ENCODE measurements around the gene COX19. TPM values are rescaled to one million over a fixed set of nuclear protein-coding genes. Genes with fewer than 3 reads are reported as not detected.

The COX19 gene
- polyA plus RNA-seq, 3 donors = 7.4 to 15.0 (median 7.6) TPM

- Histone ChIP-seq H3K4me3 (replicated peaks in 1 of 3; ENCODE audit: low read depth in 2 of 3, low read length in 3 of 3) (no peak overlapping the region), H3K4me1 (ENCODE audit: control insufficient read depth in 1 of 2, insufficient read depth in 2 of 2, low read length in 2 of 2) (peaks cover 39 to 67% of the 10 kb centered on the region in 2 donors), H3K27ac (ENCODE audit: low read depth in 1 of 2, low read length in 2 of 2) (no peak overlapping the region), H3K9ac (ENCODE audit: insufficient read depth, low read length, poor library complexity, severe bottlenecking) (no peak overlapping the region), H3K9me3 (replicated peaks in 1 of 2; ENCODE audit: control insufficient read depth in 1 of 2, insufficient read depth in 1 of 2, low read length in 2 of 2) (no peaks in the 10 kb centered on the region), H3K27me3 (ENCODE audit: control insufficient read depth in 2 of 2, insufficient read depth in 2 of 2, low read length in 2 of 2) (no peaks in the 10 kb centered on the region), H3K36me3 (replicated peaks in 1 of 2; ENCODE audit: control insufficient read depth in 1 of 2, insufficient read depth in 2 of 2, low read length in 2 of 2) (peaks cover 32 to 41% of the 10 kb centered on the region in 2 donors), H3K79me2 (ENCODE audit: insufficient read depth, low read length) (peaks cover 63% of the 10 kb centered on the region), H2AFZ (ENCODE audit: insufficient read depth, low read depth, low read length, poor library complexity, severe bottlenecking) (no peak overlapping the region), H4K20me1 (ENCODE audit: insufficient read depth, low read length) (peaks cover 36% of the 10 kb centered on the region), H3K4me2 (replicated peaks; ENCODE audit: extremely low read depth, low read length, poor library complexity, severe bottlenecking) (no peak overlapping the region)
- H3K27me3 Mint-ChIP-seq (ENCODE audit: low read depth in 3 of 3) = peaks cover 0 to 3% (median 0%) of the 10 kb centered on the region in 3 donors
- H3K4me3 Mint-ChIP-seq = no peak overlapping the region
- TF ChIP-seq CTCF (IDR thresholded peaks at IDR 0.05) = no peak
- H3K9me3 Mint-ChIP-seq = peaks cover 0 to 7% (median 0%) of the 10 kb centered on the region in 7 donors
- no peak for DNase-seq
- 100% methylated on average over 8 of the region's 17 CpGs for WGBS (ENCODE audit: insufficient coverage)
- H3K36me3 Mint-ChIP-seq = peaks cover 49 to 65% of the 10 kb centered on the region in 2 donors
- H3K27ac Mint-ChIP-seq = peak overlapping the region in 2 of 7 donors; percentile 13 to 50
- intact Hi-C loops (cut with micrococcal nuclease) = no loop called here
- peaks cover 54% of the 10 kb centered on the region for H3K4me1 Mint-ChIP-seq
Measured at GRCh38 chr7:916291-916941, 58.9 kb downstream of the COX19 start.

Small RNA genes within 50 kb of the gene (small RNA-seq; reads per million reads assigned to genes)
- 55.0 reads per million, percentile 94 among the genes with 10 or more reads in this experiment for gene MIR339 (ENCODE audit: insufficient read length, low read depth)

Other genes starting within 250 kb of the COX19 start
- 1 to 10 TPM; 1.2 to 9.6 (median 2.0) TPM for gene DNAAF5, start 248.8 kb downstream of the COX19 start, polyA plus RNA-seq
- gene PRKAR1B, start 248.3 kb downstream of the COX19 start, polyA plus RNA-seq = 1 to 10 TPM in 2 of 3 donors, under 1 TPM in 1; 0.94 to 2.1 (median 1.1) TPM
- 100 to 1,000 TPM in 1 of 3 donors, 10 to 100 TPM in 2; 44.2 to 154 (median 51.5) TPM for gene SUN1, start 143.1 kb downstream of the COX19 start, polyA plus RNA-seq
- gene GET4, start 99.0 kb downstream of the COX19 start, polyA plus RNA-seq = 10 to 100 TPM; 20.1 to 36.8 (median 25.5) TPM
- 100 to 1,000 TPM in 1 of 3 donors, 10 to 100 TPM in 2; 49.1 to 117 (median 72.2) TPM for gene ADAP1, start 20.9 kb downstream of the COX19 start, polyA plus RNA-seq
- gene CYP2W1, start 7.6 kb upstream of the COX19 start, polyA plus RNA-seq = not detected
- gene GPR146, start 69.0 kb upstream of the COX19 start, polyA plus RNA-seq = under 1 TPM; 0.48 to 0.92 (median 0.48) TPM
- 1 to 10 TPM in 2 of 3 donors, under 1 TPM in 1; 0.35 to 10.0 (median 4.1) TPM for gene GPER1, start 112.6 kb upstream of the COX19 start, polyA plus RNA-seq
- gene ZFAND2A, start 184.6 kb upstream of the COX19 start, polyA plus RNA-seq = 100 to 1,000 TPM in 1 of 3 donors, 10 to 100 TPM in 2; 30.6 to 126 (median 35.1) TPM

All from CD14-positive monocyte (primary cell).